GM18519 (cell line): ENCODE results near the gene RASAL1.

Source experiments
- ATAC-seq: cut with Tn5 transposase; IDR thresholded peaks from one replicate; pipeline ENCODE4 v1.9.1; 2021; ENCODE audit warnings: mild to moderate bottlenecking, moderate library complexity; ENCODE audit not compliant: unreplicated experiment, low FRiP score

The RASAL1 gene, protein sequence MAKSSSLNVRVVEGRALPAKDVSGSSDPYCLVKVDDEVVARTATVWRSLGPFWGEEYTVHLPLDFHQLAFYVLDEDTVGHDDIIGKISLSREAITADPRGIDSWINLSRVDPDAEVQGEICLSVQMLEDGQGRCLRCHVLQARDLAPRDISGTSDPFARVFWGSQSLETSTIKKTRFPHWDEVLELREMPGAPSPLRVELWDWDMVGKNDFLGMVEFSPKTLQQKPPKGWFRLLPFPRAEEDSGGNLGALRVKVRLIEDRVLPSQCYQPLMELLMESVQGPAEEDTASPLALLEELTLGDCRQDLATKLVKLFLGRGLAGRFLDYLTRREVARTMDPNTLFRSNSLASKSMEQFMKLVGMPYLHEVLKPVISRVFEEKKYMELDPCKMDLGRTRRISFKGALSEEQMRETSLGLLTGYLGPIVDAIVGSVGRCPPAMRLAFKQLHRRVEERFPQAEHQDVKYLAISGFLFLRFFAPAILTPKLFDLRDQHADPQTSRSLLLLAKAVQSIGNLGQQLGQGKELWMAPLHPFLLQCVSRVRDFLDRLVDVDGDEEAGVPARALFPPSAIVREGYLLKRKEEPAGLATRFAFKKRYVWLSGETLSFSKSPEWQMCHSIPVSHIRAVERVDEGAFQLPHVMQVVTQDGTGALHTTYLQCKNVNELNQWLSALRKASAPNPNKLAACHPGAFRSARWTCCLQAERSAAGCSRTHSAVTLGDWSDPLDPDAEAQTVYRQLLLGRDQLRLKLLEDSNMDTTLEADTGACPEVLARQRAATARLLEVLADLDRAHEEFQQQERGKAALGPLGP

DNA sequence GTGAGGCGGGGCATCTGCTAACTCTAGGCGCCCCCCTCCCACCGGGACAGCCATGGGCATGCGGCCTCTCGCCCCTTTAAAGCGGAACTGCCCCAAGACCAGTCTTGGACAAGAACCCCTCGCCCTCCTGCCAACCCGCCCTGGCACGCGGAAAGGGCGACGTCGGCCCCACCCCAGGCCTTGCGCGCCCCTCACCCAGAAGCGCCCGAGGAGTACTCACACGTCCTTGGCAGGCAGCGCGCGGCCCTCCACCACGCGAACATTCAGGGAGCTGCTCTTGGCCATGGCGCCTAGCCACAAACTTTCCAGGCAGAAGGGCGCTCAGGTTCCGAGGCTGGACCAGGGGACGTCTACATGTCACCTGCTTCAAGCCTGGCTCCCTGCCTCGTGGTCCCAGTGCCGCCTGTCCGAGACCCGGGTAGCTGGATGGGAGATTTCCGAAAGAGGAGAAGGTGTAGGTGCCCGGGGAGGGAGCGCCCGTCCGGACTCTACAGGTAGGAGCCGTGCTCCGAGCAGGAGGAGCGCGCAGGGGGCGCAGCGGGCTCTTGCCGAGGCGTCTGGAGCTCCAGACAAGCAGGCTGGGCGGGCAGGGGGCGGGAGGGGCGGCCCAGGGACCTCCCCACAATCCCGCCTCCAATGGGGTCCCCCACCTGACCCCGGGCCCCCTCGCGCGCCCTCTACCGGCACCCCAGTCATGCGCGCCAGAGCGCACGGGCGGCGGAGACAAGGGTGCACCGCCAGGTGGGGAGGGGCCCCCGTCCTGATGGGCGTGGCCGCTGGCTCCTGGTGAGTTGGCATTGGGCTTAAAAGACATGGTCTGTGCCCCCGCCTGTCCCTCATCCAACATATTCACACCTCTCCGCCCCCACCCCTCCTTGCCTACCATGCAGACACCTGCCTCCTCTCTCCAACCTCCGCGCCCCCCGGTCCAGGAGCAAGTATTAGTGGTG is at the start of gene RASAL1:
Gene RASAL1, minus strand, starts transcription at position 584 of the 950 bp plus-strand sequence. Its CDS starts 299 bp downstream, at position 285.
- ATAC-seq = no peak

DNA sequence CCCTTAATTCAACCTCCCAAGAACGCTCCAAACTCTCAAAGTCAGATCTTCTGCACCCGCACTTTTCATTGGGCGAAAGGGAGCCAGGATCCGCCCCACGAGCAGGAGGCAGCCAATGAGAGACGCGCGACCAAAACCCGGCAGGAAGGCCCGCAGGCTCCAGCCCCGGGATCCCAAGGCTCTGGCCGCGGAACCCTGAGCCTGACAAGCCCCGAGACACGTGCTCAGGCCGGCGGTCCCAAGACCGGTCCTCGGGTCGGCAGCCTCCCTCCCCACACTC is 49.3 kb upstream of the RASAL1 start:
- peak; percentile 62 for ATAC-seq

DNA sequence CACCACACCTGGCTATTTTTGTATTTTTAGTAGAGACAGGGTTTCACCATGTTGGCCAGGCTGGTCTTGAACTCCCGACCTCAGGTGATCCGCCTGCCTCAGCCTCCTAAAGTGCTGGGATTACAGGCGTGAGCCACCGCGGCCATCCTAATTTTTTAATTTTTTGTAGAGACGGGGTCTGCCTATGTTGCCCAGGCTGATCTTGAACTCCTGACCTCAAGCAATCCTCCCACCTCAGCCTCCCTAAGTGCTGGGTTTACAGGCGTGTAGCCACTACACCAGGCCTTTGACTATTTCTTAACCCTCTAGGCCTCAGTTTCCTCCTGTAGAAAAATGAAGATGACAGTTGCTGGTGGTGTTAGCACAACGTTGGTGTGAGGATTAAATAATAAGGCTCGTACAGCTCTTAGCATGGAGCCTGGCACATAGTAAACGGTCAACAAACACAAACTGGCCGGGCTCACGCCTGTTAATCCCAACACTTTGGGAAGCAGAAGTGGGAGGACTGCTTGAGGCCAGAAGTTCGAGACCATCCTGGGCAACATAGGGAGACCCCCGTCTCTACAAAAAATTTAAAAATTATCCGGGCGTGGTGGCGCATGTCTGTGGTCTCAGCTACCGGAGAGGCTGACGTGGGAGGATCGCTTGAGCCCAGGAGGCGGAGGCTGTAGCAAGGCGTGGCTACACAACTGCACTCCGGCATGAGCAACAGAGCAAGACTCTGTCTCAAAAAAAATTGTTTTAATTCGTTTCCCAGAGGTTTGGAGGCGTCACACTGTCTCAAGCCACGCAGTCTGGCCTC is 48.7 kb upstream of the RASAL1 start:
- peak; percentile 31 for ATAC-seq

DNA sequence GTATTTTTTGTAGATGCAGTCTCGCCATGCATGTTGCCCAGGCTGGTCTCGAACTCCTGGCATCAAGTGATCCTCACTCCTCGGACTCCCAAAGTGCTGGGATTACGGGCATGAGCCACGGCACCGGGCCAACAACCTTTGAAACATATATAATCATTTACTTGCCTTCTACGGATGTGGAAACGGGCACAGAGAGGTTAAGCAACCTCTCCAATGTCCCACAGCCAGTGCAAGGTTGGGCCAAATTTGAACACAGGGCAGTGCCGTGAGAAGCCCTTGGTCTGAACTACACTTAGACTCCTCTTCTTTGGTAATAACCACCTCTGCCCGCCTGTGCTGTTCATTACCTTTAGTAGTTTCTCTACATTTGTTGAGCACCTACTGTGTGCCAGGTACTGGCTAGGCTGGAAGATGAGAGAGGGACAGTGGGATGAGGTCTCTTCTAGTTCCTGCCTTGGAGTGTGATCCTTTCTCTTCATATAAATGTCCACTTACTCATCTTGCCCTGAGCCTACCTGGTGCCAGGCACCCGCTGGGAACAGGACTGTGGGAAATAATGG is 47.5 kb upstream of the RASAL1 start:
- ATAC-seq = no peak

DNA sequence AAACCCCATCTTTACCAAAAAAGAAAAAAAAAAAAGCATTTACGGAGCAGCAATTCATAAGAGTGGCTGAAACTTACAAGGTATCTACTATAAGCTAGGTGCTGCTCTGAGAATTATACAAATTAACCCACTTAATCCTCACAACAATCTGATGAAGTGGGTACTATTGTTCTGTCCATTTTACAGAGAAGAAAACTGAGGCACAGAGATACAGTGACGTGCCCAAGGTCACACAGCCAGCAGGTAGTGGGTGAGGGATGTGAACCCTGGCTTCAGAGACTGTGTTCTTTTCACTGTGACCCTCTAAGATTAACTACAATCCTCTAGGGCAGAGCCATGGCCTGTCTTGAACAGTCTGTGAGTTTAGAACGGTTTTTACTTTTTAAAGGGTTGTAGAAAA is 46.4 kb upstream of the RASAL1 start:
- no peak for ATAC-seq

DNA sequence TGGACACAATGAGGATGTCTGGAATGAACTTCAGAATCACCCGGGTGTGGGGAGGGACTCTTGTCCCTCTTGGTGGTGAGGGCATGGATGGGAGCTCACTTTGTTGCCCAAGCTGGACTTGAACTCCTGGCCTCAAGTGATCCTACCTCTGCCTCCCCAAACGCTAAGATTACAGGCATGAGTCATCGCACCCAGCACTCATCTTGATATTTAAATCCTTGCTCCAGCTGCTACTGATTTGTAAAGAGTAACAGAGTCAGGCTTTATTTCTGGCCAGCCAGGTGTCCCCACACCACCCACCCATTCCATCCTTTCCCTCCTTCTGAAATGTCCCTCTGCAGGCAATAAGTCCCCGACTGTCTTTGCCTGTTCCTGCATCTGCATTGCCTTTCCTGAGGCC is 44.8 kb upstream of the RASAL1 start:
- ATAC-seq = no peak

DNA sequence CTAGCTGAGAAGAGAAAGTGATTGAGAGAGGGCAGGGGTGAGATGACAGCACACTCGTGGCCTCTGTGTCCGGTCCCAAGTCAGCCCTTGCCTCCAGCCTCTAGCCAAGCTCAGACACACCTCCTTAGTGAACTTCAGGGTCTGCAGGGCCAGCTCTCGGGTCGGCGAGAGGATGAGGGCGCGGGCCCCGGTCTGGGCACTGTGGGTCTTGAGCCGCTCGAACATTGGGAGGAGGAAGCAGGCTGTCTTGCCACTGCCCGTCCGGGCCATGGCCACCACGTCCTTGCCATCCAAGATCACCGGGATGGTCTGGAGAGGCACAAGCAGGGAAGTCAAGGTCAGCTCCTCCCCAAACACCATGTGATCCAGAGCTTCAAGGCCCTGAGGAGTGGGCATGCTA is 43.5 kb upstream of the RASAL1 start:
- ATAC-seq = no peak

DNA sequence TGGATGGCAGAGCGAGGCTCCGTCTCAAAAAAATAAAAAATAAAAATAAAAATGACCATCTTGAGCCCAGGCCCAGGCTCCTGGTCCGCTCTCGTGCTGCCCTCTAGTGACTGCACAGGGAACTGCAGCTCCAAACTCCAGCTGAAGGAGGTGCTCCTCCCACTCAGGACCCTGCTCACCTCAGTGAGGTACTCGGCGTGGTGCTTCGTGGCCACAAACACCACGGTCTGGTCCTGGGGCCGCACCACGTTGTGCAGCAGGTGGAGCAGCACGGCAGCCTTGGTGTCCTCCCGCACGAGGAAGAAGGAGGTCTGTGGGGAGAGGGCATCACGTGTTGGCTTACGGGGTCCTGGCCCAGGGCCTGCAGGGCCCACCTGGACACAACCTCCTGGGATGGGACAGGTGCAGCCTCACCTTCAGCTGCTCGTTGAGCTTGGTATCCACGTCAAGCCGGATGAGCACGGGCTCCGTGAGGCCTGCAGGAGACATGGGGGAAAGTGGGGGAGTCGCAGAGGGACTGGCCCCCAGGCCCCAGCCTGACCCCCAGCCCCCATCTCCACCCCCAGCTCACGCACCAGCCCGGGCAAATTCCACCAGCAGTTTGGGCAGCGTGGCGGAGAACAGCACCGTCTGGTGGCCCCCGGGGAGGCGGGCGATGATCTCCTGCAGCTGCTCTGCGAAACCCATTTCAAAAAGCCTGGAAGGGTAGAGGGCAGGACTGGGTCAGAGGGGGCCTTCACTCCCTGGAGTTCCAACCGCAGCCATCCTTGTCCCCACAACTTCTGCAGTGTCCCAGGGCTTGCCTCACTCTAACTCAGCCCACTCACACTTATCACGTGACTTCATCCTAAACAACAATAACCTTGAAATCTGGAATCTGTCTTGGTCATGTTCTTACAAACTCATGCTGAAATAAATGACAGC is 39.2 kb upstream of the RASAL1 start:
- ATAC-seq = no peak

DNA sequence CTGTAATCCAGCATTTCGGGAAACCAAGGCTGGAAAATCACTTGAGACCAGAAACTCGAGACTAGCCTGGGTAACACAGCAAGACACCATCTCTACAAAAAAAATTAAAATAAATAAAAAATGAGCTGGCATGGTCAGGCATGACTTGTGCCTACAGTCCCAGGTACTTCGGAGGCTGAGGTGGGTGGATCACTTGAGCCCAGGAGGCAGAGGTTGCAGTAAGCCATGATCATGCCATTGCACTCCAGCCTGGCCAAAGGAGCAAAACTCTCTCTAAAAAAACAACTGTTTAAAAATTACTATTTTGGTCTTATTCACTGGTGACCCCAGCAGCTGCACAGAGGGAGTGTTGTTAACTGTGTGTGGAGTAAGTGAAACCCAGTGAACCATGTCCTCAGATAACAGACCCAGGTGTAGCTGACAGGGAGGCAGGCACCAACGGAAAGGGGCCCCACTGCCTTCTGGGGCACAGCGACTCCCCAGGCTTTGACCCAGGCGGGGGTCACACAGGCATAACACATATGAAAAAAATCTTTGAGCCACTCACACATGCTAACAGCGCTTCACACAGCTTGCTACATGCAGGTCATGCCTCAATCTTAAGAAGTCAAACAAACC is 37.6 kb upstream of the RASAL1 start:
- ATAC-seq = no peak

DNA sequence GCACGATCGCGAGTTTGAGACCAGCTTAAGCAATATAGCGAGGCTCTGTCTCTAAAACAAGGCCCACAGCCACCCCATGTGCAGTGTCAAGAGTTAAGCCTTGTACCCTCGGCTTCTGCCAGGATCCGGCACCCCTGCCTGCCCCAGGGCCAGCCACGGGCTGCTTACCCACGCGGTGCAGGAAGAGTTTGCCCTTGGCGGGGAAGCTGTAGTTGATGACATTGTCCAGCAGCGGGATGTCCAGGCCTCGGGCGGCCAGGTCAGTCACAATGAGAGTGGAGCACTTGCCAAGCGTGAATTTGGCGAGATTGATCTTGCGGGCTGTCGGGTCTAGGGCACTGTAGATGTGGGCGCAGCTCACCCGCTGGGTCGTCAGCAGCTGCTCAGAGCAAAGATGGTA is 36.6 kb upstream of the RASAL1 start:
- ATAC-seq = no peak

DNA sequence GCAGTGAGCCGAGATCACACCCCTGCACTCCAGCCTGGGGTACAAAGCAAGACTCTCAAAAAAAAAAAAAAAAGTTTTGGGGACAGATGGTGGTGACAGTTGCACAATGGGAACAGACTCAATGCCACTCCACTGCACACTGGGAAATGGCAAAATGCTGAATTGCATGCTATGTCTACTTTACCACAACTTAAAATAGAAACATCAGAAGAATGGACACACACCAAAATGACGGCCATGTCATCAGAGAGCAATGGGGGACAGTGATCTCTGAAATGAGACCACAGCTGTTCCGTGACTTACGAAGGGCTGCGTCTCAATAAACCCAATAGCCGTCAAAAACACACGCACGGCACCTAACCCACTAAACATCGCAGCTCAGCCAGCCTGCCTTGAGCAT is 36.0 kb upstream of the RASAL1 start:
- no peak for ATAC-seq

DNA sequence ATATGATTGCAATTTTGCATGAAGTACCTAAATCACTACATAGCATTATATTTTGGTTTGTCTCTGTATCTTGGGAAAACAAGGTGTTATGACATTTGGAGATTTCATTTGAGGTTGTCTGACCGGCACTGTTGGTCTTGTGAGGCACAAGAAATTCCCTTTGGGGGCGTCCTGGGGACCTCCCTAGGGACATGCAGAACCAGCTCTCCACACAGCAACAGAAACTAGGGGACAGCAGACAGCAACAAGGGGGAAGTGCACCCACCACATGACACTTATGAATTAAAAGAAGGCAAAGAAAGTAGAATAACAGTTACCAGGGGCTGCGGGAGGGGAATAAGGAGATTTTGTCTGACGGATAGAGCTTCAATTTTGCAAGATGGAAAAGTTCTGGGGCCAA is 35.4 kb upstream of the RASAL1 start:
- ATAC-seq = no peak

DNA sequence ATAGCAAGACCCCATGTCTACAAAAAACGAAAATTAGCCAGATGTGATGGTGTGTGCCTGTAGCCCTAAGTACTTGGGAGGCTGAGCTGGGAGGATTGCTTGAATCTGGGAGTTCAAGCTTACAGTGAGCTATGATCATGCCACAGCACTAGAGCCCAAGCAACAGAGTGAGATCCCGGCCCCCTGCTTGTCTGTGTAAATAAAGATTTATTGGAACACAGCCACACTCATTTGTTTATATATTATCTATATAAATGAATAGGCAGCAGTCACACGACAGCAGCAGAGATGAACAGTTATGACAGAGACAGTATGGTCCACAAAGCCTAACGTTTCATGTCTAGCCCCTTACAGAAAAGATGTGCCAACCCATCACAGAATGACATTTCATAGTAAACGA is 34.9 kb upstream of the RASAL1 start:
- ATAC-seq = no peak

DNA sequence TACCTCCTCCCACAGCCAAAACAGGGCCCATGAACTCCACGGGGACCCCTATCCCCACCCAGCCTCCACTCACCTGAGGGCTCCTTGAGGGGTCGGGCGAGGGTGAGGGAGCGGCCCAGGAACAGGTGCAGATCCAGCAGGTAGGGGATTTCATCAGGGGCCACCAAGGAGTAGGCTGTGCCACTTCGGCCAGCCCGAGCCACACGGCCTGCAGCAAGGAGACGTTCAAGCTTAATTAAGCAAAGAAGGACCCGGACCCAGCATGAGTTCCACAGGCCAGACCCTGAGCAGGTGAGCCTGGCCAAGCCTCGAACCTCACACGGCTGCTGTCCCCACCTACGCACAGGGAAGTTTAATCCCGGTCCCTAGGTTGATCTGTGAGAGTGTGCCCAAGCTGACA is 34.1 kb upstream of the RASAL1 start:
- no peak for ATAC-seq

DNA sequence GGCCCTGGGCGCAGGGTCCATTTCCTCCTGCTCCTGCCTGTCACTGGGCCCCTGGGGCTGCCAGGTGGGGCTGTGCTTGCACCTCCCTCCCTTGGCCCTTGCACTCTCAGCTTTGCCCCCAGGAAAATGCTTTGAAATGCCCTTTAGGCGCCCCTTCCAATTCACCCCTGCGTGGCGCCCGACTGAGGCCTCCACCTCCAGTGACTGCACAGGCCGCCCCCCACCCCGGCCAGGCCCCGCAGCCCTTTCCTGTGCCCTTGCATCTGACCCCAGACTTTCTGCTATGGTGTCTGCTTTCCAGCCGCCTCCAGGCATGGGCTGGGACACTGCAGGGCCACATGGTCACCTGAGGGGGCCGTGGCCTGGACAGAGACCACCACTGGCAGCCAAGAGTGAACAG is 32.3 kb upstream of the RASAL1 start:
- no peak for ATAC-seq

DNA sequence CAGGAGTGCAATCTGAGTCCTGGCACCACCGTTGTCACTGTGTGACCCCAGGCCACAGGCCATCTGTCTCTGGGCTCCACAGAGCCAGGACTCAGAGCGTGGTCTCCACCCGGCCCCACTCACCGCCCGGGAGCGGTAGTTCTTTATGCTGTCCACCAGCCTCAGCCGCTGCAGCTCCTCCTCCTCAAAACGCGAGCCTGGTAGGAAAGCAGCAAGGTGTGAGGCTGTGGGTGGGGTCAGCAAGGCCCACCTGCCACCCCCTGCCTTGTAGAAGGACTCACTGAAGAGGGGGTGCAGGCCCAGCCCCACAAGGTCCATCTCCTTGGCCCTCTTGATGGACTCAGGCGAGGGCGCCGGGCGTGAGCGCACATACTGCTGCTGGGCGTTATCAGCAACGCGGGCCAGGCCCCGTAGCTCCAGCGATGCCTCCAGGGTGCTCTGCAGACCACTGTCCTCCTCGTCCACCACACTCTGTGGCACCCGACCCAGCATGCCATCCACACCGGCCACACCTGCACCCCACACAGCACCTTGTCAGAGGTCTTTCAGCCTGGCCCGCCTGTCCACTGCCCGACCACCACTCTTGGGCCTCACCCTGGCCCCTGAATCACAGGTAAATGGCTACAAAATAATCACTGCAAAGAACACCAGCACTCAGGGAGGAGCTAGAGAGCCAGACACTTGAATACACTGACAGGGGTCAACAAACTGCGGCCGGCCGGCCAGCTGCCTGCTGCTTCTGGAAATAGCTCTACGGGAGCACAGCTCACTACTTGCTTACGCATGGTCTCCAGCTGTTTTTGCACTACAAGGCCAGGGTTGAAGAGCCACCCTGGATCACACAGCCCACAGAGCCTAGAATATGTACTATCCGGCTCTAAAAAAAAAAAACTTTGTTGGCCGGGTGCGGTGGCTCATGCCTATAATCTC is 30.2 kb upstream of the RASAL1 start:
- no peak for ATAC-seq

DNA sequence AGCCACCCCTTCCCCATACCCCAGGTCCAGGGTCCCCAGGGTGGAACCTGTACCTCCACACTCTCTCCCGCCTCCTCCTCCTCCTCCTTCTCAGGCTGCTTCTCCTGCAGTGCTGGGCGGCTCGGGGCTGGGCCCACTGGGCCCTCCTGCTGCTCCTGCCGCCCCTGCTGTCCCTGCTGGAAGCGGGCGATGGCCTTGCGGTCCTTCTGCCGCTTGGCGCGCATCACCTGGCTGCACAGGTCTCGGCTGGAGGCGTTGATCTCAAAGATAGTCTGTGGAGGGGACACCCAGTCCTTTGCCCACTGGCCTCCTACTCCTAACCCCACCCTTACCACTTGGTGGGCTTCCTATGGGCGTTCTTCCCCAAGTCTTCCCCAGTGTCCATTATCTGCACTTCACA is 28.5 kb upstream of the RASAL1 start:
- no peak for ATAC-seq
